ENCODE measurements around the gene ZNF185.

Gene ZNF185

DNA sequence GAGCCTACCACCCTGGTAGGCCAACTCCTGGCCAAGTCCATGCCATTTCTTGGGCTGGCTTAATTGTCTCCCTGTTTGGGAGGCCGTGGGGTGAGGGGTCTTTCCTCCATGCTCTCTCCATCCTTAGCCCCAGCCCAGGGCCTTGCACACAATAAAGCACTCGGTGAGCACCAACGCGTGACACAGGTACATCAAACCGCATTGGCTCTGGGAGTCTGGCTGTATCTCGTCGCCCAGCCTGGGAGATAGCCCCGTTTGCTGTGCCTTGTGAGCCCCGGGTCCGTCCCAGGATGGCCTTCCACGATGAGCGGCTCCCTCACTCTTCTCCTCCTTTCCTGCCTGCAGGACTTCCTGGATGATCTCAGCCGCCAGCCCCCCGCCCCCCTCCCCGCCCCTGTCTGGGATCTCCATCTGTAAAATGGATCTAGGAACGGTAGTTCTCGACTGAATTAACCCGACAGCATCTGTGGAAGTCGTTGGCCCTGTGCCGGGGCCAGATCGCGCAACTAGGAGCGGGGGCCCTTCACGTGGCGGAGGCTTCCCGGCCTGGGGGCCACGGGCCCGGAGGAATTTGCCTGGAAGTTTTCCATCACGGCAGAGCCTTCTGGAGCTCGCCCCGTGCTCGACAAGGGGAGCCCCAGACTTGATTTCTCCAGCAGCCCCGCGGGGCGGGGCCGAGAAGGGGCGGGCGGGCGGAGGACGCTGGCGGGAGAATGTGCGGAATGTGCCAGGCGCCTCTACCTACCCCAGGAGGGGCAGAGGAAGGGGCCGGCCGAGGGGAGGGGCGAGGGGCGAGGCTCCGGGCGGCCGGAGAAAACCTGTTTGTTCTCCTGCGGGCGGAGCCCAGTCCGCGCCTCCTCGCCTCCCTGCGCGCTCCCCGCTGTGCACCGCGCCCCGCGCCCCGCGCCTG, at the start of gene ZNF185:
Gene ZNF185, plus strand, starts transcription at position 846 of the 910 bp plus-strand sequence. CDS start 16,423 bp downstream, outside the sequence.
- peak; percentile 50 for DNase-seq (ENCODE audit: low read depth)
- H3K4me3 ChIP-seq (ENCODE audit: low read depth, low read length) = peak within 1 kb of the TSS; percentile 48

DNA sequence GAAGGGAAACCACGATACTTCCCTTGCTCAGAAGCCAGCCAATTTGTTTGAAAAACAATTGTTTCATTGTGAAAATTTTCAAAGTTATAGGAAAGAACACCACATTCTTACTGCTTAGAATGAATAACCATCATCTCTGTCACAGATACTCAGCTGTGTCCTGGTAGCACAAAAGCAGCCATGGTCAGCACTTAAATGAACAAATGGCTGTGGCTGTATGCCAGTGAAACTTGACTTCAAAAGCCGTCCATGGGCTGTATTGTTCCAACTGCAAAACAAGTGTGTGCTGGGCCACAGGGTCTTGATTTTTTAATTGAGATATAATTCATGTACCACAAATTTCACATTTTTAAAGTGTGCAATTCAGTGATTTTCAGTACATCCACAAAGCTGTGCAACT, 47.4 kb upstream of the ZNF185 start:
- TF ChIP-seq, protein P1, sequence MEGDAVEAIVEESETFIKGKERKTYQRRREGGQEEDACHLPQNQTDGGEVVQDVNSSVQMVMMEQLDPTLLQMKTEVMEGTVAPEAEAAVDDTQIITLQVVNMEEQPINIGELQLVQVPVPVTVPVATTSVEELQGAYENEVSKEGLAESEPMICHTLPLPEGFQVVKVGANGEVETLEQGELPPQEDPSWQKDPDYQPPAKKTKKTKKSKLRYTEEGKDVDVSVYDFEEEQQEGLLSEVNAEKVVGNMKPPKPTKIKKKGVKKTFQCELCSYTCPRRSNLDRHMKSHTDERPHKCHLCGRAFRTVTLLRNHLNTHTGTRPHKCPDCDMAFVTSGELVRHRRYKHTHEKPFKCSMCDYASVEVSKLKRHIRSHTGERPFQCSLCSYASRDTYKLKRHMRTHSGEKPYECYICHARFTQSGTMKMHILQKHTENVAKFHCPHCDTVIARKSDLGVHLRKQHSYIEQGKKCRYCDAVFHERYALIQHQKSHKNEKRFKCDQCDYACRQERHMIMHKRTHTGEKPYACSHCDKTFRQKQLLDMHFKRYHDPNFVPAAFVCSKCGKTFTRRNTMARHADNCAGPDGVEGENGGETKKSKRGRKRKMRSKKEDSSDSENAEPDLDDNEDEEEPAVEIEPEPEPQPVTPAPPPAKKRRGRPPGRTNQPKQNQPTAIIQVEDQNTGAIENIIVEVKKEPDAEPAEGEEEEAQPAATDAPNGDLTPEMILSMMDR (conservative IDR thresholded peaks at IDR 0.05; ENCODE audit: low read depth, low read length) = no peak
- DNase-seq (ENCODE audit: low read depth) = no peak
- H3K4me3 ChIP-seq (ENCODE audit: low read depth, low read length) = no peak overlapping the region

More for the DNA sequence above, at the start of gene ZNF185:
- TF ChIP-seq, protein P1 (conservative IDR thresholded peaks at IDR 0.05; ENCODE audit: low read depth, low read length) = no peak

DNA sequence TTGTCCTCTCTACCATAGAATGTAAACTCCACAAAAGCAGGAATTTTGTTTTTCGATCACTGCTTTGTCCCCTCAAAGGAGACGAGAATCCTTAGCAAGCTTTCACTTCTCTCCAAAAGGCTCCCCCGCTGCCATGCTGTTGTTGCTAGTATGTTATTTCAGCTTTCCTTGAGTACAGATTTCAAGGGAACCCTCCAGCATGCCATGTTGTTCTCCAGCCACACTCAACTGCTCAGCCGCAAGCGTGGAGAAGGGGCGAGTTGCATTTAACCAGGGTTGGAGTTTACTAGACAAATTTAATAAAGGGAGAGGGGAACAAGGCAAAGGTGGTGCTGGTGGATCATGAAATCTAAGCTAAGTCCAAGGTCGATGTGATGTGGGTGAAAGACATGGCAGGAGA, 43.9 kb upstream of the ZNF185 start:
- DNase-seq (ENCODE audit: low read depth) = no peak
- TF ChIP-seq, protein P1 (conservative IDR thresholded peaks at IDR 0.05; ENCODE audit: low read depth, low read length) = no peak
- no peak overlapping the region for H3K4me3 ChIP-seq (ENCODE audit: low read depth, low read length)

DNA sequence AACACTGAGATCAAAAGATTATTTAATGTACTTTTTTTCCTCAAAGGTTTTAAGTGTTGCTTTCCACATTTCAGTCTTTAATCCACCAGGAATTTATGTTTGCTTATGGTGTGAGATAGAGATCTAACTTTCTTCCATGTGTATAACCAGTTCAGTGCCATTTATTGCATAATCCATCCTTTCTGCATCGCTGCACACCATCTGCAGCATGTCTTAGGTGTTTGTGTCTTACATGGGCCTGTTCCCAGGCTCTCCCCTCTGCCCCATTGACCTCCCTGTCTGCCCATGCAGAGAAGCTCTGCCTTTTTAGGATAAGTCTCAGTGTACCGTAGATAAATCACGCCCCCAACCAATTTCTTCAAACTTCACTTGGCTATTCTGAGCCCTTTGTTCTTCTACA, 36.8 kb upstream of the ZNF185 start:
- no peak overlapping the region for H3K4me3 ChIP-seq (ENCODE audit: low read depth, low read length)
- TF ChIP-seq, protein P1 (conservative IDR thresholded peaks at IDR 0.05; ENCODE audit: low read depth, low read length) = no peak
- DNase-seq (ENCODE audit: low read depth) = peak; percentile 18

DNA sequence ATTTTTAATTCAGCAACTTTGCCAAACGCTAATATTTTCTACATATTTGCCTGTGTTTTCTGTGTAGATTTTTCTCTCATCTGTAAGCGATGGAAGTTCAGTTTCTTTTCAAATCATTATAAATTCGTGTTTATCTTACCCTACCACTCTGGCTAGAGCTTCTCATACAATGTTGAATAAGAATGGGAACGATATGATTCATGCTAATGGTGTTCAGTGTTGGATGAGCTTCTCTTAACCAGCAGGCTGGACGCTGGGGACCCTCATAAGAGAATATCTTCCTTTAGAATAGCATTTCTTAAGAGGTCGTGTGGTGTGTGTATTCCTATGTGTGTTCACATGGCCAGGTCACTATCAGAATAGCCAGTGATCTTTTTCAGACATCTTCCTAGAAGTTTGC, 36.0 kb upstream of the ZNF185 start:
- no peak overlapping the region for H3K4me3 ChIP-seq (ENCODE audit: low read depth, low read length)
- TF ChIP-seq, protein P1 (conservative IDR thresholded peaks at IDR 0.05; ENCODE audit: low read depth, low read length) = no peak
- no peak for DNase-seq (ENCODE audit: low read depth)

DNA sequence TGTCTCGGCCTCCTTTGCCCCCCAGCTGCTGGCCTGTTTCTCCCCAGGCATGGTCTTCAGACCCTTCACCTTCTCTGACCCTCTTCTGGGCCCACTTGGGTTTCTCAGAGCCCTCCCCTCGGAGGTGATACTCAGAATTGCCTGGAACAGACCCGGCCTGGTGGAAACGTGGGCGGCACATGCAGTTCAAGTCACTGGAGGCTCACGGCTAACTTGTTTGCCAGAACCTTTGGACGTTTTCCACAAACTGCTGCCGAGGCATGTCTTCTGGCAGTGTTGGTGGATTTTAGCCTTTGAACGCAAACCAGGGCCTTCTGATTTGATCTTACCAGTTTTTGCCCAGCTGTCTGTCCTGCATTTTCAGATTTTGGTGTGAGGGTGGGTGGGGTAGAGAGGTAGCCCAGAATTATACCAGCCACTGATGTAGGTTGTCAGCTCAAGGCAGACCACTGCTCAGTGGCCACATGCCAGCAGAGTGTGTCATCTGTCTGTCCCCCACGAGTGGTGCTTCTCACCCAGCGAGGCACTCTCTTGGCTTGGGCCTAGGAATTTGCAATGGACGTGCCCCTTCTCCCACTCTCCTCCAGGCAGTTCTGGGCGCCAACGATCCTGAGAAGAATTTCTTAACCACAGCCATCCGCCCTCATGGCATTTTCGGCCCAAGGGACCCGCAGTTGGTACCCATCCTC, 32.5 kb upstream of the ZNF185 start:
- no peak for DNase-seq (ENCODE audit: low read depth)
- no peak overlapping the region for H3K4me3 ChIP-seq (ENCODE audit: low read depth, low read length)
- TF ChIP-seq, protein P1 (conservative IDR thresholded peaks at IDR 0.05; ENCODE audit: low read depth, low read length) = no peak

Measured in choroid plexus epithelial cell (primary cell).